GM19351 (cell line): ENCODE data around the gene DDX1.
"Not testable (repeated sequence)": the region's sequence is repeated elsewhere in the genome, so short reads cannot be mapped to it uniquely, and the experiment has no call there.

ENCODE experiments used
- ATAC-seq: cut with Tn5 transposase; IDR thresholded peaks from one replicate; pipeline ENCODE4 v1.9.1; 2021; ENCODE audit warnings: mild to moderate bottlenecking, moderate library complexity; ENCODE audit not compliant: unreplicated experiment

DDX1 gene

GRCh38 chr2:15594291-15595256 is 2.9 kb downstream of the DDX1 start:
- ATAC-seq: no peak

GRCh38 chr2:15595342-15595905 is 3.8 kb downstream of the DDX1 start:
- no peak for ATAC-seq

GRCh38 chr2:15595936-15596335 is 4.3 kb downstream of the DDX1 start:
- ATAC-seq: no peak

- no peak for ATAC-seq
Measured at GRCh38 chr2:15596350-15596749, 4.7 kb downstream of the DDX1 start.

GRCh38 chr2:15596968-15597367 is 5.3 kb downstream of the DDX1 start:
- no peak for ATAC-seq

GRCh38 chr2:15599994-15600393 is 8.3 kb downstream of the DDX1 start:
- ATAC-seq: no peak

- ATAC-seq: no peak
Measured at GRCh38 chr2:15601681-15602080, 10.0 kb downstream of the DDX1 start.

- no peak for ATAC-seq
Measured at GRCh38 chr2:15602393-15602792, 10.7 kb downstream of the DDX1 start.

- ATAC-seq: no peak
Measured at GRCh38 chr2:15603044-15603765, 11.5 kb downstream of the DDX1 start.

GRCh38 chr2:15603948-15604347 is 12.3 kb downstream of the DDX1 start:
- no peak for ATAC-seq

GRCh38 chr2:15605721-15606120 is 14.1 kb downstream of the DDX1 start:
- ATAC-seq: no peak

- ATAC-seq: no peak
Measured at GRCh38 chr2:15606481-15607441, 15.1 kb downstream of the DDX1 start.

GRCh38 chr2:15607709-15608391 is 16.2 kb downstream of the DDX1 start:
- ATAC-seq: no peak

GRCh38 chr2:15608392-15608761 is 16.7 kb downstream of the DDX1 start:
- ATAC-seq: no peak

GRCh38 chr2:15609341-15610042 is 17.8 kb downstream of the DDX1 start:
- ATAC-seq: no peak

GRCh38 chr2:15610430-15610952 is 18.8 kb downstream of the DDX1 start:
- no peak for ATAC-seq

- not testable (repeated sequence) for ATAC-seq
Measured at GRCh38 chr2:15612101-15612500, 20.4 kb downstream of the DDX1 start.

- no peak for ATAC-seq
Measured at GRCh38 chr2:15613736-15614429, 22.2 kb downstream of the DDX1 start.
